A549 (cell line): Measurements from ENCODE around the gene RUNDC1. TPM values are rescaled to one million over a fixed set of nuclear protein-coding genes. Genes with fewer than 3 reads are reported as not detected.

ENCODE experiments used
- ATAC-seq, 2 experiments: fragments of 200-7000 bp in 1 of 2; fragments of >200 bp in 1 of 2; cut with Nextera tagmentation in 1 of 2; cut with Tn5 transposase in 1 of 2; 3 replicates each; pipeline versions ENCODE4 v1.8.0 to v1.9.1; 2018 to 2020; ENCODE audit warnings: mild to moderate bottlenecking in 1 of 2, moderate library complexity in 1 of 2
- CTCF ChIA-PET: fragments of 300-600 bp; sonication (Branson Sonifier 250); formaldehyde crosslinking; extraction: SDS; loops from one replicate; lab custom pipeline; 2021; ENCODE audit warnings: antibody characterized with exemption, inconsistent platforms; lab: Yijun Ruan, JAX
- POLR2A ChIA-PET: fragments of 350-600 bp; formaldehyde crosslinking; extraction: SDS; loops from one replicate; lab custom pipeline; 2021; ENCODE audit warnings: antibody characterized with exemption, inconsistent platforms; lab: Yijun Ruan, JAX
- DNase-seq, 2 experiments: peaks; one replicate each; pipeline versions ENCODE4 v3.0.0 to v3.0.0-alpha.2; 2011 to 2016; ENCODE audit warnings: low read depth in 1 of 2, low spot score in 1 of 2
- FAIRE-seq: peaks from 2 replicates; lab custom pipeline; 2011; peaks lifted over from hg19 to GRCh38; lab: Jason Lieb, UNC
- H3K27ac ChIP-seq, 2 experiments: fragments of >200 bp; sonication (Bioruptor Twin); formaldehyde crosslinking; 3 replicates each; pipeline ENCODE4 v1.5.1; 2016 to 2017
- H3K4me1 ChIP-seq: fragments of >200 bp; sonication (Bioruptor Twin); formaldehyde crosslinking; 3 replicates; pipeline ENCODE4 v1.6.1; 2016
- H3K4me2 ChIP-seq: fragments of >200 bp; sonication (Bioruptor Twin); formaldehyde crosslinking; 3 replicates; pipeline ENCODE4 v1.6.1; 2016
- H3K4me3 ChIP-seq: fragments of >200 bp; sonication (Bioruptor Twin); formaldehyde crosslinking; 3 replicates; pipeline ENCODE4 v1.5.1; 2016
- H3K9me3 ChIP-seq: fragments of >200 bp; sonication (Bioruptor Twin); formaldehyde crosslinking; 3 replicates; pipeline ENCODE4 v1.6.1; 2016
- CHD4 ChIP-seq: fragments of 200-600 bp; sonication (generic); IDR thresholded peaks from 2 replicates; pipeline ENCODE4 v1.6.1; 2016; ENCODE audit warnings: antibody characterized with exemption, mild to moderate bottlenecking, borderline replicate concordance
- E2F6 ChIP-seq: IDR thresholded peaks from 2 replicates; pipeline ENCODE4 v1.6.1; 2012; ENCODE audit warnings: low read depth, borderline replicate concordance
- EP300 ChIP-seq, 2 experiments: fragments of >200 bp; sonication (Bioruptor Twin); formaldehyde crosslinking; IDR thresholded peaks; 2 replicates in 1 of 2; 3 replicates in 1 of 2; pipeline ENCODE4 v1.6.1; 2016 to 2017
- HEYL ChIP-seq: fragments of 250-450 bp; sonication (Bioruptor Pico); IDR thresholded peaks from 2 replicates; pipeline ENCODE4 v1.8.0; 2021; ENCODE audit warnings: mild to moderate bottlenecking, moderate library complexity
- HMGXB4 ChIP-seq: fragments of 250-450 bp; sonication (Bioruptor Pico); IDR thresholded peaks from 2 replicates; pipeline ENCODE4 v1.5.0; 2021; ENCODE audit warnings: mild to moderate bottlenecking, moderate library complexity, borderline replicate concordance
- JUN ChIP-seq, 2 experiments: fragments of >200 bp; sonication (Bioruptor Twin); formaldehyde crosslinking; IDR thresholded peaks; 2 replicates in 1 of 2; 3 replicates in 1 of 2; pipeline ENCODE4 v1.6.1; 2016 to 2017
- MAFK ChIP-seq: fragments of 450-650 bp; IDR thresholded peaks from 2 replicates; pipeline ENCODE4 v1.6.1; 2014; ENCODE audit not compliant: partially characterized antibody
- MAX ChIP-seq: IDR thresholded peaks from 2 replicates; pipeline ENCODE4 v1.6.1; 2012
- MYC ChIP-seq: IDR thresholded peaks from 2 replicates; pipeline ENCODE4 v1.6.1; 2012; ENCODE audit warnings: mild to moderate bottlenecking, inconsistent platforms, low read length, improper control_type of control experiment, borderline replicate concordance
- NFE2L2 ChIP-seq: fragments of 150-350 bp; conservative IDR thresholded peaks from 2 replicates; pipeline ENCODE4 v1.6.1; 2014; ENCODE audit warnings: low read length
- PBX3 ChIP-seq: IDR thresholded peaks from 2 replicates; pipeline ENCODE4 v1.6.1; 2012
- POLR2AphosphoS2 ChIP-seq: conservative IDR thresholded peaks from 2 replicates; pipeline ENCODE4 v1.6.1; 2012; ENCODE audit warnings: low read length, improper control_type of control experiment, inconsistent platforms
- RAD21 ChIP-seq, 2 experiments: fragments of >200 bp in 1 of 2; sonication (Bioruptor Twin) in 1 of 2; formaldehyde crosslinking in 1 of 2; IDR thresholded peaks in 1 of 2; conservative IDR thresholded peaks in 1 of 2; 2 replicates in 1 of 2; 3 replicates in 1 of 2; pipeline ENCODE4 v1.6.1; 2012 to 2018; ENCODE audit warnings: inconsistent platforms in 1 of 2
- REST ChIP-seq: fragments of 200-600 bp; sonication (generic); IDR thresholded peaks from 2 replicates; pipeline ENCODE4 v1.6.1; 2016; ENCODE audit warnings: antibody characterized with exemption, mild to moderate bottlenecking, moderate library complexity
- RNF2 ChIP-seq: fragments of 200-600 bp; sonication (generic); IDR thresholded peaks from 2 replicates; pipeline ENCODE4 v1.6.1; 2016; ENCODE audit warnings: low read depth, mild to moderate bottlenecking, antibody characterized with exemption, moderate library complexity, borderline replicate concordance
- TFCP2L1 ChIP-seq: fragments of 250-450 bp; sonication (Bioruptor Pico); IDR thresholded peaks from 2 replicates; pipeline ENCODE4 v1.5.0; 2021; ENCODE audit warnings: mild to moderate bottlenecking
- ZSCAN20 ChIP-seq: fragments of 250-450 bp; sonication (Bioruptor Pico); IDR thresholded peaks from 2 replicates; pipeline ENCODE4 v1.8.0; 2022; ENCODE audit warnings: mild to moderate bottlenecking, moderate library complexity
- WGBS: methylation state at CpG from one replicate; pipeline ENCODE4 v1.1.6; 2017; ENCODE audit errors: missing lambda C conversion rate; 5-methylcytosine and 5-hydroxymethylcytosine counted together
- polyA plus RNA-seq, 4 experiments: library from polyadenylated mRNA; depleted of rRNA in 3 of 4; stranded (reverse); fragments of >200 nt; fragmentation: RNase III in 1 of 4; extraction: RNeasy Plus Mini Kit Qiagen cat#74134 plus additional on column Dnase treatment in 1 of 4; gene quantifications; 2 replicates in 3 of 4; 3 replicates in 1 of 4; pipeline ENCODE4 v1.2.3, GENCODE V29; 2011 to 2017

RUNDC1 gene
- polyA plus RNA-seq, 2 of the 4 experiments (the other 2 are of a cell fraction): 18.7 to 19.1 TPM

- TF ChIP-seq MYC (no peak), JUN (IDR thresholded peaks at IDR 0.05) (no peak), TFCP2L1 (CRISPR knock-in tag) (no peak), RNF2 (no peak), CHD4 (no peak), E2F6 (no peak), MAX (no peak), EP300 (IDR thresholded peaks at IDR 0.05) (no peak), ZSCAN20 (CRISPR knock-in tag) (no peak), HMGXB4 (no peak), PBX3 (no peak), NFE2L2 (no peak), MAFK (no peak), POLR2AphosphoS2 (no peak), REST (no peak), RAD21 (conservative IDR thresholded peaks at IDR 0.05 in 1 of 2, IDR thresholded peaks at IDR 0.05 in 1 of 2) (no peak), HEYL (CRISPR knock-in tag) (no peak)
- H3K4me1 ChIP-seq: peaks cover 7% of the 10 kb centered on the region; the same call in 2 of the 3 replicates
- H3K27ac ChIP-seq: no peak overlapping the region
- CTCF ChIA-PET: interaction anchor here (0.8 to 2.2 kb wide), 5 partner anchors 12 to 53 kb away, joined by 3 to 5 read pairs (median 5); no protein-coding TSS in a partner anchor
- no peak overlapping the region for H3K4me2 ChIP-seq
- 89% methylated on average over 17 of the region's 17 CpGs for WGBS
- no peak for FAIRE-seq
- no peak for ATAC-seq
- H3K4me3 ChIP-seq: no peak overlapping the region
- DNase-seq: no peak
- no peaks in the 10 kb centered on the region for H3K9me3 ChIP-seq
- POLR2A ChIA-PET: interaction anchor here (0.8 kb wide), 1 partner anchor 287 kb away, joined by 3 read pairs; no protein-coding TSS in a partner anchor
These were observed 48.0 kb downstream of the RUNDC1 start for GRCh38 chr17:43028221-43028861.
